Measurements from ENCODE around the gene YEATS2. TPM values are rescaled to one million over a fixed set of nuclear protein-coding genes. Genes with fewer than 3 reads are reported as not detected.

The YEATS2 gene
- total and polyA plus RNA-seq, 2 donors (not counting 3 experiments of a cell fraction or from before 2014, with no cell fraction given): 30.2 to 59.9 TPM

DNA sequence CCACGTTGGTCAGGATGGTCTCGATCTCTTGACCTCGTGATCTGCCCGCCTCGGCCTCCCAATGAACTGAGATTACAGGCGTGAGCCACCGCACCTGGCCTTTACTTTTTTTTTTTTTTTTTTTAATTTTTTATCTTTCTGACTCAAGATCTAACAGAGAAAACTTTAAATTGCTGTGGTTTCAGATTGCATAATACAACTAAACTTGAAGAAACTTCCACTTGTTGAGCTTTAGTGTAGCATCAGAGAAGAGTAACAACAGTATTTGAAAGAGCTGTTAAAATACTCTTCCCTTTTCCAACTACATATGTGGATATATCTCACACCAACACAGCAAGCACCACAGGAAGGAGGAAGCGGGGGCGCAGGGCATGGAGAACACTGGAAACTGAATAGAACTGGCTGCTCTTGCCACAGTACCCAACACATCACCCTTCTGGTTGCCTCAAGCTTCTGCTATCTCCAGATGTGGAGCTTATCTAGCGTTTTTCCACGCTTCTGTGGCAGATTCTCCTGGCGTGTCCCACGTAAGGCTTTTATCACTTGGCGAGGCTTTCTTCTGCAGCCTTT lies 82.4 kb downstream of the YEATS2 start:
- no peak overlapping the region for H3K27ac ChIP-seq (ENCODE audit: insufficient read depth, low read depth, low read length)
- no peak overlapping the region for H3K4me2 ChIP-seq (ENCODE audit: insufficient read depth, low read length)
- TF ChIP-seq POLR2AphosphoS5 (IDR thresholded peaks at IDR 0.05; ENCODE audit: insufficient read depth, low read depth, low read length) (no peak), JUN (IDR thresholded peaks at IDR 0.05; ENCODE audit: borderline replicate concordance, insufficient read depth, insufficient read length, low read depth) (no peak), POLR2A (IDR thresholded peaks at IDR 0.05; ENCODE audit: low read depth, low read length) (no peak), EZH2 (IDR thresholded peaks at IDR 0.05; ENCODE audit: borderline replicate concordance, low read depth, low read length, severe bottlenecking) (no peak), FOS (IDR thresholded peaks at IDR 0.05; ENCODE audit: borderline replicate concordance, insufficient read depth, low read length) (no peak), MYC (IDR thresholded peaks at IDR 0.05; ENCODE audit: low read depth, low read length) (no peak), GATA2 (IDR thresholded peaks at IDR 0.05; ENCODE audit: insufficient read depth, insufficient read length, low read depth, low read length) (no peak)
- TF ChIP-seq, protein P1, sequence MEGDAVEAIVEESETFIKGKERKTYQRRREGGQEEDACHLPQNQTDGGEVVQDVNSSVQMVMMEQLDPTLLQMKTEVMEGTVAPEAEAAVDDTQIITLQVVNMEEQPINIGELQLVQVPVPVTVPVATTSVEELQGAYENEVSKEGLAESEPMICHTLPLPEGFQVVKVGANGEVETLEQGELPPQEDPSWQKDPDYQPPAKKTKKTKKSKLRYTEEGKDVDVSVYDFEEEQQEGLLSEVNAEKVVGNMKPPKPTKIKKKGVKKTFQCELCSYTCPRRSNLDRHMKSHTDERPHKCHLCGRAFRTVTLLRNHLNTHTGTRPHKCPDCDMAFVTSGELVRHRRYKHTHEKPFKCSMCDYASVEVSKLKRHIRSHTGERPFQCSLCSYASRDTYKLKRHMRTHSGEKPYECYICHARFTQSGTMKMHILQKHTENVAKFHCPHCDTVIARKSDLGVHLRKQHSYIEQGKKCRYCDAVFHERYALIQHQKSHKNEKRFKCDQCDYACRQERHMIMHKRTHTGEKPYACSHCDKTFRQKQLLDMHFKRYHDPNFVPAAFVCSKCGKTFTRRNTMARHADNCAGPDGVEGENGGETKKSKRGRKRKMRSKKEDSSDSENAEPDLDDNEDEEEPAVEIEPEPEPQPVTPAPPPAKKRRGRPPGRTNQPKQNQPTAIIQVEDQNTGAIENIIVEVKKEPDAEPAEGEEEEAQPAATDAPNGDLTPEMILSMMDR (IDR thresholded peaks at IDR 0.05; ENCODE audit: extremely low read depth in 1 of 2, insufficient read depth in 1 of 2, low read depth in 1 of 2, low read length in 2 of 2): no peak
- TF ChIP-seq, protein P2, sequence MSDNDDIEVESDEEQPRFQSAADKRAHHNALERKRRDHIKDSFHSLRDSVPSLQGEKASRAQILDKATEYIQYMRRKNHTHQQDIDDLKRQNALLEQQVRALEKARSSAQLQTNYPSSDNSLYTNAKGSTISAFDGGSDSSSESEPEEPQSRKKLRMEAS (IDR thresholded peaks at IDR 0.05; ENCODE audit: insufficient read depth, insufficient read length): no peak
- FAIRE-seq: no peak
- peaks cover 26 to 33% of the 10 kb centered on the region in 2 experiments for H3K36me3 ChIP-seq (ENCODE audit: control insufficient read depth in 2 of 2, extremely low read depth in 1 of 2, insufficient read depth in 2 of 2, low read length in 2 of 2)
- no peaks in the 10 kb centered on the region for H3K27me3 ChIP-seq (ENCODE audit: control insufficient read depth in 2 of 2, insufficient read depth in 2 of 2, low read length in 2 of 2)
- no peaks in the 10 kb centered on the region for H4K20me1 ChIP-seq (replicated peaks; ENCODE audit: control insufficient read depth, extremely low read depth, insufficient read depth, low read length)
- intact Hi-C loops (cut with micrococcal nuclease) (no loop called here), dilution Hi-C loops (cut with MboI; ENCODE audit: extremely low pct_ligation_motif_present, low sequenced_read_pairs) (no loop called here)
- BruUV-seq (replicated peaks): no TSS peak
- H3K79me2 ChIP-seq (ENCODE audit: control insufficient read depth, insufficient read depth, low read length): peaks cover 8% of the 10 kb centered on the region
- ChIA-PET POLR2A (no interaction called here), CTCF (interaction anchor here (0.7 to 2.5 kb wide), 3 partner anchors 9 to 27 kb away, joined by 3 to 12 read pairs (median 4); no protein-coding TSS in a partner anchor)
- no peak overlapping the region for H3K4me3 ChIP-seq (replicated peaks in 1 of 3; ENCODE audit: insufficient read depth in 1 of 3, low read depth in 1 of 3, low read length in 3 of 3)
- DNase-seq (ENCODE audit: low read depth, low spot score): no peak
- no peaks in the 10 kb centered on the region for H3K9me1 ChIP-seq (replicated peaks; ENCODE audit: control insufficient read depth, extremely low read depth, insufficient read depth, low read length)
- H3K4me1 ChIP-seq (ENCODE audit: control insufficient read depth, extremely low read depth, insufficient read depth, low read length): peaks cover 5% of the 10 kb centered on the region
- no peak overlapping the region for H2AFZ ChIP-seq (ENCODE audit: low read depth, low read length)
- no peak overlapping the region for H3K9ac ChIP-seq (replicated peaks; ENCODE audit: extremely low read depth, insufficient read depth, low read length)
- no peaks in the 10 kb centered on the region for H3K9me3 ChIP-seq (replicated peaks; ENCODE audit: control insufficient read depth, insufficient read depth, low read length)
